AG04450 (cell line): ENCODE measurements around the gene RMRP. TPM values are rescaled to one million over a fixed set of nuclear protein-coding genes. Genes with fewer than 3 reads are reported as not detected.
A peak's percentile ranks its signal among the peaks of the same experiment; 100 is the strongest.

Experiments
- CTCF ChIA-PET: fragments of 300-600, 350-600 bp; formaldehyde crosslinking; extraction: SDS; loops from one replicate; lab custom pipeline; 2022; ENCODE audit warnings: antibody characterized with exemption, inconsistent platforms; lab: Charles Lee
- POLR2A ChIA-PET: fragments of 350-600 bp; formaldehyde crosslinking; extraction: SDS; loops from one replicate; lab custom pipeline; 2021; ENCODE audit warnings: antibody characterized with exemption, inconsistent platforms; lab: Yijun Ruan, JAX
- DNase-seq: peaks from one replicate; pipeline ENCODE4 v3.0.0-alpha.2; 2011; ENCODE audit warnings: low read depth, low spot score
- H3K27ac ChIP-seq: one replicate; pipeline ENCODE4 v1.5.1; 2012; ENCODE audit warnings: low read depth, low read length, control low read depth
- H3K27me3 ChIP-seq: one replicate; pipeline ENCODE4 v1.6.0; 2012; ENCODE audit warnings: low read length; ENCODE audit not compliant: control insufficient read depth, insufficient read depth
- H3K4me3 ChIP-seq: 2 replicates; pipeline ENCODE4 v1.5.1; 2011; ENCODE audit warnings: mild to moderate bottlenecking, low read depth, low read length, control low read depth
- H3K9me3 ChIP-seq: 2 replicates; pipeline ENCODE4 v1.5.1; 2012; ENCODE audit warnings: low read length; ENCODE audit not compliant: control insufficient read depth, insufficient read depth
- CTCF ChIP-seq: IDR thresholded peaks from 2 replicates; pipeline ENCODE4 v1.5.1; 2011; ENCODE audit warnings: low read depth, low read length, control low read depth, inconsistent platforms
- polyA plus RNA-seq: library from polyadenylated mRNA; depleted of rRNA; stranded (reverse); fragments of >200 nt; gene quantifications from 2 replicates; pipeline ENCODE4 v1.2.3, GENCODE V29; 2011

RMRP gene
- polyA plus RNA-seq, 1 experiment = 173 TPM

GRCh38 chr9:35618854-35619799, 38.7 kb downstream of the RMRP start:
- no peak for DNase-seq
- Histone ChIP-seq H3K4me3 (no peak overlapping the region), H3K27me3 (peaks cover 46% of the 10 kb centered on the region), H3K9me3 (no peaks in the 10 kb centered on the region; the same call in 1 of the 2 replicates), H3K27ac (no peak overlapping the region)
- TF ChIP-seq CTCF = no peak
- ChIA-PET CTCF (interaction anchor here (0.9 to 1.6 kb wide), 2 partner anchors 8 to 15 kb away, joined by 3 to 7 read pairs; no protein-coding TSS in a partner anchor), POLR2A (no interaction called here)

- TF ChIP-seq CTCF = no peak
- Histone ChIP-seq H3K27me3 (peaks cover 46% of the 10 kb centered on the region), H3K9me3 (no peaks in the 10 kb centered on the region; the same call in 1 of the 2 replicates), H3K4me3 (peak within 1 kb of the TSS; percentile 48), H3K27ac (no peak within 1 kb of the TSS)
- CTCF ChIA-PET = no interaction called here
- POLR2A ChIA-PET = no interaction called here
- no peak for DNase-seq
These were observed 39.5 kb downstream of the RMRP start, which contains the start of gene CD72 for GRCh38 chr9:35618325-35618727. TSS of gene CD72 (minus strand) at chr9:35618413. CDS start at chr9:35618303, 110 bp downstream.

- ChIA-PET CTCF (interaction anchor here (0.6 to 1.2 kb wide), 3 partner anchors 13 to 579 kb away, joined by 3 to 4 read pairs (median 3); no protein-coding TSS in a partner anchor), POLR2A (no interaction called here)
- Histone ChIP-seq H3K9me3 (no peaks in the 10 kb centered on the region; the same call in 1 of the 2 replicates), H3K27me3 (peaks cover 50% of the 10 kb centered on the region), H3K27ac (no peak overlapping the region), H3K4me3 (no peak overlapping the region)
- no peak for TF ChIP-seq CTCF
- no peak for DNase-seq
These were observed 40.3 kb downstream of the RMRP start for GRCh38 chr9:35617548-35617947.

- CTCF ChIA-PET = interaction anchor here (0.6 to 1.9 kb wide), 5 partner anchors 12 to 578 kb away, joined by 3 to 6 read pairs (median 4); no protein-coding TSS in a partner anchor
- peaks cover 51% of the 10 kb centered on the region for H3K27me3 ChIP-seq
- TF ChIP-seq CTCF = no peak
- H3K27ac ChIP-seq = no peak overlapping the region
- POLR2A ChIA-PET = interaction anchor here (0.5 kb wide), 1 partner anchor 115 kb away, joined by 3 read pairs; the partner anchor contains the start of genes CREB3 and TLN1
- DNase-seq = no peak
- H3K4me3 ChIP-seq = peak overlapping the region; percentile 48
- no peaks in the 10 kb centered on the region; the same call in 1 of the 2 replicates for H3K9me3 ChIP-seq
These were observed 40.9 kb downstream of the RMRP start for GRCh38 chr9:35616681-35617459.
